ENCODE results near the gene UPF2. TPM values are rescaled to one million over a fixed set of nuclear protein-coding genes. Genes with fewer than 3 reads are reported as not detected.
"Not testable (repeated sequence)": the region's sequence is repeated elsewhere in the genome, so short reads cannot be mapped to it uniquely, and the experiment has no call there.

Gene UPF2
- total RNA-seq, 1 donor from 2014 or later: 17.3 TPM

- H3K27me3 ChIP-seq (ENCODE audit: low read depth): no peaks in the 10 kb centered on the region
- no peak for DNase-seq
- no peaks in the 10 kb centered on the region for H3K4me1 ChIP-seq
- no peaks in the 10 kb centered on the region for H3K9me3 ChIP-seq (replicated peaks)
- H3K4me3 ChIP-seq: no peak overlapping the region
- H3K27ac ChIP-seq (replicated peaks): no peak overlapping the region
- no peak for TF ChIP-seq CTCF (IDR thresholded peaks at IDR 0.05; ENCODE audit: borderline replicate concordance)
- H3K36me3 ChIP-seq: peaks cover 5% of the 10 kb centered on the region
- intact Hi-C loops (cut with micrococcal nuclease): no loop called here
Measured at GRCh38 chr10:12077580-12078180, 35.1 kb upstream of the UPF2 start.

GRCh38 chr10:12073526-12073925, 30.9 kb upstream of the UPF2 start:
- Histone ChIP-seq H3K4me3 (no peak overlapping the region), H3K27me3 (ENCODE audit: low read depth) (no peaks in the 10 kb centered on the region), H3K36me3 (peaks cover 5% of the 10 kb centered on the region), H3K27ac (replicated peaks) (no peak overlapping the region), H3K4me1 (peaks cover 17% of the 10 kb centered on the region), H3K9me3 (replicated peaks) (no peaks in the 10 kb centered on the region)
- TF ChIP-seq CTCF (IDR thresholded peaks at IDR 0.05; ENCODE audit: borderline replicate concordance): no peak
- DNase-seq: no peak
- intact Hi-C loops (cut with micrococcal nuclease): no loop called here

- H3K9me3 ChIP-seq (replicated peaks); H3K27ac ChIP-seq (replicated peaks); intact Hi-C loops (cut with micrococcal nuclease); H3K4me3 ChIP-seq; DNase-seq; H3K36me3 ChIP-seq; H3K27me3 ChIP-seq (ENCODE audit: low read depth): not testable (repeated sequence)
- H3K4me1 ChIP-seq: peaks cover 20% of the 10 kb centered on the region
Measured at GRCh38 chr10:12071441-12071840, 28.8 kb upstream of the UPF2 start.

GRCh38 chr10:12068449-12069269, 26.1 kb upstream of the UPF2 start, which contains the start of gene DHTKD1:
TSS of gene DHTKD1 (plus strand) at chr10:12068954. CDS start at chr10:12069034, 80 bp downstream.
- intact Hi-C loops (cut with micrococcal nuclease): no loop called here

GRCh38 chr10:12067336-12067735, 24.7 kb upstream of the UPF2 start:
- Histone ChIP-seq H3K36me3 (no peaks in the 10 kb centered on the region), H3K4me3 (no peak overlapping the region), H3K27ac (replicated peaks) (no peak overlapping the region), H3K9me3 (replicated peaks) (no peaks in the 10 kb centered on the region), H3K27me3 (ENCODE audit: low read depth) (no peaks in the 10 kb centered on the region), H3K4me1 (peaks cover 20% of the 10 kb centered on the region)
- DNase-seq: no peak
- TF ChIP-seq CTCF (IDR thresholded peaks at IDR 0.05; ENCODE audit: borderline replicate concordance): no peak
- intact Hi-C loops (cut with micrococcal nuclease): no loop called here

More at GRCh38 chr10:12068449-12069269, 26.1 kb upstream of the UPF2 start, which contains the start of gene DHTKD1:
- Histone ChIP-seq H3K9me3 (replicated peaks) (no peaks in the 10 kb centered on the region), H3K4me3 (peak within 1 kb of the TSS; percentile 88), H3K27me3 (ENCODE audit: low read depth) (no peaks in the 10 kb centered on the region), H3K27ac (replicated peaks) (peak within 1 kb of the TSS; percentile 91), H3K4me1 (peaks cover 20% of the 10 kb centered on the region), H3K36me3 (no peaks in the 10 kb centered on the region)
- peak; percentile 73 for TF ChIP-seq CTCF (IDR thresholded peaks at IDR 0.05; ENCODE audit: borderline replicate concordance)
- peak; percentile 99 for DNase-seq

GRCh38 chr10:12063483-12063818, 20.8 kb upstream of the UPF2 start:
- intact Hi-C loops (cut with micrococcal nuclease): no loop called here
- Histone ChIP-seq H3K27ac (replicated peaks) (no peak overlapping the region), H3K36me3 (no peaks in the 10 kb centered on the region), H3K4me1 (peaks cover 3% of the 10 kb centered on the region), H3K27me3 (ENCODE audit: low read depth) (no peaks in the 10 kb centered on the region), H3K4me3 (no peak overlapping the region), H3K9me3 (replicated peaks) (no peaks in the 10 kb centered on the region)
- DNase-seq: no peak
- TF ChIP-seq CTCF (IDR thresholded peaks at IDR 0.05; ENCODE audit: borderline replicate concordance): no peak

All from left ventricle myocardium inferior (tissue), 1 donor.